Neural progenitor cell (in vitro differentiated cells): ENCODE results near the gene CDK5RAP3.

Experiments used
- EZH2phosphoT487 ChIP-seq: fragments of 200-600 bp; sonication (generic); IDR thresholded peaks from 2 replicates; pipeline ENCODE4 v1.6.1; 2017; ENCODE audit warnings: antibody characterized with exemption
- TF ChIP-seq, protein P1 (sequence below): fragments of 200-600 bp; sonication (generic); IDR thresholded peaks from 2 replicates; pipeline ENCODE4 v1.5.1; 2017; ENCODE audit warnings: antibody characterized with exemption, mild to moderate bottlenecking

DNA sequence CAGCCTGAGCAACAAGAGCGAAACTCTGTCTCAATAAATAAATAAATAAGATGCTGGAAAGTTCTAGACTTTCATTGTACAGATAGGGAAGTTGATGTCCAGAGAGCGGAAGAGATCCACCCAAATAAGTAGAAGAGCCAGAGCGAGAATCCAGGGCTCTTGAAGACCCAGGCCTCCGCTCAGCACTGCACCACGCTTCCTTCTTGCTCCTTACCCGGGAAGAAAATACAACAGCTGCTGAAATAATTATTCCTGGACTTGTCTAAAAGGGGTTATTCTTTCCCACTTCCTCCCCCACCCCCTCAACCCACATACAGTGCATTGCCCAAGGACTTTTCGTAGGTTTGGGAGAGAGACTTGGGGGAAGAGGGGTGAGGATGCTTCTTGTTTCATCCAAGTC lies 26.7 kb downstream of the CDK5RAP3 start:
- TF ChIP-seq, protein P1, sequence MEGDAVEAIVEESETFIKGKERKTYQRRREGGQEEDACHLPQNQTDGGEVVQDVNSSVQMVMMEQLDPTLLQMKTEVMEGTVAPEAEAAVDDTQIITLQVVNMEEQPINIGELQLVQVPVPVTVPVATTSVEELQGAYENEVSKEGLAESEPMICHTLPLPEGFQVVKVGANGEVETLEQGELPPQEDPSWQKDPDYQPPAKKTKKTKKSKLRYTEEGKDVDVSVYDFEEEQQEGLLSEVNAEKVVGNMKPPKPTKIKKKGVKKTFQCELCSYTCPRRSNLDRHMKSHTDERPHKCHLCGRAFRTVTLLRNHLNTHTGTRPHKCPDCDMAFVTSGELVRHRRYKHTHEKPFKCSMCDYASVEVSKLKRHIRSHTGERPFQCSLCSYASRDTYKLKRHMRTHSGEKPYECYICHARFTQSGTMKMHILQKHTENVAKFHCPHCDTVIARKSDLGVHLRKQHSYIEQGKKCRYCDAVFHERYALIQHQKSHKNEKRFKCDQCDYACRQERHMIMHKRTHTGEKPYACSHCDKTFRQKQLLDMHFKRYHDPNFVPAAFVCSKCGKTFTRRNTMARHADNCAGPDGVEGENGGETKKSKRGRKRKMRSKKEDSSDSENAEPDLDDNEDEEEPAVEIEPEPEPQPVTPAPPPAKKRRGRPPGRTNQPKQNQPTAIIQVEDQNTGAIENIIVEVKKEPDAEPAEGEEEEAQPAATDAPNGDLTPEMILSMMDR, result no peak
- TF ChIP-seq EZH2phosphoT487, result no peak
